DMS 273 treated with DMSO at 0.1 percent for 48 hours (cell line): ENCODE measurements around the gene TREX2.
A peak's percentile ranks its signal among the peaks of the same experiment; 100 is the strongest.

ENCODE experiments used
- DNase-seq: peaks from one replicate; lab custom pipeline; 2025; lab: John Stamatoyannopoulos, UW

Gene TREX2

DNA sequence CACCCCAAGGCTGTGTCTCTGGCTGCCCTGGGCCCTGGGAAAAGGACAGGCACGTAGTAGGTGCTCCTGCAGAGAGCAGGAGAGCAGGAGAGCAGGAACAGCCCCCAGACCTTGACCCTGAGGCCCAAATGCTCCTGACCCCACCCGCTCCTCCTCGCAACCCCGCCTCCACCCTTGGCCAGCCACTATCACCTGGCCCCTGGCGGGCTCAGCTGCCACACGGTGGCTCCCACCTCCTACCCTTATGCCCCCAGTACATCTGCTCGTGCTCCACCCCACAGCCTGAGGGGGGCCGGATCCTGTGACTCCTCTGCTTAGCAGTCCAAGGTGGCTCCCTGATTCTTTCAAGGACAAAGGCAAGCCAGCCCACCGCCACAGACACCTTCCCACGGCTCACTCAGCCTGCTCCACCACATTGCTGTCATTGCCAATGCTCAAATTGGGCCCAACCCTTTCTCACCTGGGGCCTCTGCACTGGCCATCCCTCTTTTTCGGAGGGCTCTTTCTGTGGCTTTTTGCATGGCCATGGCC is 30.0 kb upstream of the TREX2 start:
- no peak for DNase-seq

DNA sequence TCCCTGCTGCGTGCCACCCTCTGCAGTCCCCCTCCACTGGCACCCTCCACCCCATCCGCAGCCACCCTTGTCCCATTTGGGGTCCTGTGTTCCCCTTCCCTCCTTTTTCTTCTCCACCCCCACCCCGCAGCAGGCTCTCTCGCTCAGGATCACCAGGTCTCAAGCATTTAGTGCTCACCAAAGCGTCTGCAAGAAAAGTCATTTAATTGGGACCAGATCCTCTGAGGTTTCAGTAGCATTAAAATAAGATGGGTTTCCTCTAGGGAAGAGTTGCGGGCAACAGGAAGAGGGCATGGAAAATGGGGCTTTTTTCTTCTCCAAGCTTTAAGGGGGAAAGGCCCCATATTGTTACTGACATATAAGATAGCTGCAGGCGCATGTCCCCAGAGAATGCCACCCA is 29.4 kb upstream of the TREX2 start:
- DNase-seq = no peak

DNA sequence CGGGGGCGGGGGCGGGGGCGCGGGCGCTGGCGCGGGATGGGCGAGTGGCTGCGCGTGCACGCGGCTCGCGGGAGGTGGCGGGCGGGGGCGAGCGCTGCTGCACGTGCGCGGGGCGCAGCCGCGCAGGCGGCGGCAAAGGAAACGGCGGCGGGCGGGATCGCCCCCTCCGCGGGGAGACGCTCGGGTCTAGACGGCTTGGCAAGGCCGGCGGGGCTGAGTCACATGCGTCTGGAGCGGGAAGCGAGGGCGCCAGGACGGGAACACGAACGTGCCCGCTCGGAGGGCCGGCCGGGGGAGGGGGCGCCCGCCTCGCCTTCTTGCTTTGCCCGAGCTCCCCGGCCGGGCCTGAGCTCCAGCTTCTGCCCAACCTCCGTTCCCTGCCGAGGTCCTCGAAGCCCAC is 28.9 kb upstream of the TREX2 start:
- no peak for DNase-seq

DNA sequence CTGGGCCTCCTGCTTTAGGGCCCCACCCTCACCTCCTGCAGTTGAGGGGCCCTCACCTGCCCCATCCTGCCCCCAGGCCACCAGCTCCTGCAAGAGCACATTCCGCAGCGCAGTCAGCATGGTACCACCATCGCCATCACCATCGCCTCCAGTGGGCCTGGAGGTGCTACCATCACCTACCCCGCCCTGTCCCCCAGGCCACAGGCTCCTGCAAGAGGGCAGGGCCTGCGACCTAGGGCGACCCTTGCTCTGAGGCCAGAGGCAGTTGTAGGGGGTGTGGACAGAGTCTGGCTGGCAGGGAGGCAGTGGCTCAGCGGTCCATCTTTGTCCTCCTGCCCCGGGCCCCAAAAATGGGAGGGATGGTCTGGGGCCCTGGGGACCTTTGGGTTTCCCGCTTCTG is 28.4 kb upstream of the TREX2 start:
- no peak for DNase-seq

DNA sequence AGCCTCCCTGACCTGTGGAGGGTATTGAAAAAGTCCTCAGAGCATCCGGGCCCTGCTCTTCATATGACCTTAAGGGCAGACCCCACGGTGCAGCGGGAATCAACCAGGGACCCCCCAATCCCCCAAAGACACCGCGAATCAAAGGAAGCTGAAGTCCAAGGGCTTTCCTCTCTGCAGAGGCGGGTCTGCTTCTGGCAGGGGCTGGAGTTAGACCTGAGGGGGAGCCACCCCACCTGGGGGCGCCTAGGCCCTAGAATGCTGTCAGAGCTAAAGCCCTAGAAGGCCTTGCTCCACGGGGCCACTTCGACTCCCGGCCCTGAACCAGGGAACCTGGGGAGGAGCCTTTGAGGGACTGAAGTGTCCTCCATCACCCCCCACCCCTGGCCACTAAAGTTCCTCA is 27.3 kb upstream of the TREX2 start:
- DNase-seq = no peak

DNA sequence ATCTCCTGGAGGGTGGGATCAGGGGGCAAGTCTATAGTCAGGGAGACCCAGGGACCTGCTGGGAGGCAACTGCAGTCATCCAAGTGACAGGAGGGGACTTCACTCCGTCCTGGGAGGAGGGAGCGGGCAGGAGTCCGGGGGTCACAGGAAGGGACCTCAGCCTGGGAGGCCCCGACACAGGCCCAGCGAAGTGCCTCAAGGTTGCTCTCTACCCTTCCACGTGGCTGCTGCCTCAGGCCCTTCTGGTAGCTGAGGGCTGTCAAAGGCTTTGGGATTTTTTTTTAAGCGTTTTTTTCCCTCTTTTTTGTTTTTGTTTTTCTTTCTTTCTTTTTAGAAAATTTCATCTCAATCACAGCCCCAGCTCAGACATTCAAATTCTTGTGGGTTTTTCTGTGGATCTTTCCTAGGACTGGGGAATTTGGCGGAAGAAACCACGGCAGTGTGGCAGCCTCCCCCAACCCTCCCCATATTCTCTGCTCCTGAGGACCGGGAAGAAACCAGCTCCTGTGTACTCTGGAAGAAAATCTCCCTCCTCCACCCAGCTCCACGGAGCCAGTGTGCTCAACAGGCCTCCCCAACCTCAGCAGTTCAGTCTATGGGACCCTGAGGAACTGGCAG is 25.9 kb upstream of the TREX2 start:
- no peak for DNase-seq

DNA sequence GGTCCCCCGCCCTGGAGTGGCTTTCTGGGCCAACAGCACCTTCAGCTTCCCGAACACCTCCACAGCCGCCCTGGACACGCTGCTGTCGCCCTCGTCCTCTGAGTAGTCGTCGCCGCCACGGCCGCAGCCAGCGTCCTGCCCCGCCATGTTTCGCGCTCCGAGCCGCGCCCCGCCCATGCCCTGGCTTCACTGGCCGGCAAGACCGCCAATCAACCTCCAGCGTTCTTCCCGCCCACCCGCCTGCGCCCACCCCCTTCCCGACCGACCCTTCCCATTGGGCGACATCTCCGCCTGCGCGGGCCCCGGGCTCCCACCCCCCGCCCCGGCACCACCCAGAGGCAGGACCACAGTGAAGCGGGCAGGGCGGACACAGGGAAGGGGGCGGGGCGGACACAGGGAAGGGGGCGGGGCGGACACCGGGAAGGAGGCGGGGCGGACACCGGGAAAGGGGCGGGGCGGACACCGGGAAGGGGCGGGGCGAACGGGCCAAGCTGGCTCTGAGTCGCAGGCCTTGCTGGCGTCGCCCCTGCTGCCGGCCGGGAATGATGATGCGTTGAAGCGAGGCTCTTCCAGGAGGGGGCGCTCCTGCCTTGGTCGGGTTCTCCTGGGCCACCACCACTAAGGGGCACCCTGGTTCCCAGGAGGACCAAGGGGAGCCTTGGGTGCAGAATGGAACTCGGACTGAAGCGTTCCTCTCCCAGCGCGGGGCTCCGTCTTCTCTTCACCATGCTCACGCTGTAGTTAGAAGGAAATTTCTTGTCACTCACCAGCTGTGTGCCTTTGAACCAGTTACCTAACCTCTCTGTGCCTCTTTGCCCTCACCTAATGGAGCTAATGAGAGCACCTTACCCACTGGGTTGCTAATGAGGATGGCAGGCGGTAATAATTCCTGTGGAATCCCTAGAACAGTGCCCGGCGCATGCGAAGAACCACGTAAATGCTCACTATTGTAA is 24.8 kb upstream of the TREX2 start, which contains the start of gene HAUS7:
TSS of gene HAUS7 (minus strand) at position 166 of the 953 bp plus-strand sequence. CDS start at position 147, 19 bp downstream.
- peak; percentile 85 for DNase-seq

DNA sequence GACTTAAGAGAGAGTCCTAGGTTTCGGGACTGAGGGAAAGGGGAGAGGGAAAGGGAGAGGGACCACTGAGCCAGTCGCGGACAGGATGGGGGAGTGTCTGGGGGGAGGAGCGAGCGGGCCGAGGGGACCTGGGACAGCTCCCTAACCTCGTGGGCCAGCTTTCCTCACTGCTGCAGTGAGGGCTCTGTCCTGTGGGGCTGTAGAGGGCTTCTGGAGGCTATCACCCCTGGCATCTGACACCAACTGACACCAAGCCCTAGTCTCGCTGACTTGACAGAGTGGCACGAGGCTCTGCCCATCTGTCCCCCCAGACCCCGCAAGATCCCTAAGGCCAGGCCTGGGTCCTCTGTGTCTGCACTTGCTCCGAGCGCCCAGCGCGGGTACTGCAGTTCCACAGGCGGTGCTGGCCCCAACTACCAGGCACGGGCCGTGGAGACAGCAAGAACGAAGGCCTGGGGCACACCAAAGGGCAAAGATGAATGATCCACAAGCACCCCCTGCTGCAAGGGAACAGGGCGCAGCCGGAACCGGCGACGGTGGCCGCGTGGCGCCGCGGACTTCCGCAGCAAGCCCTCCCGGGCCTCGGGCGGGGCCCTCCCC is 24.1 kb upstream of the TREX2 start:
- DNase-seq = no peak

DNA sequence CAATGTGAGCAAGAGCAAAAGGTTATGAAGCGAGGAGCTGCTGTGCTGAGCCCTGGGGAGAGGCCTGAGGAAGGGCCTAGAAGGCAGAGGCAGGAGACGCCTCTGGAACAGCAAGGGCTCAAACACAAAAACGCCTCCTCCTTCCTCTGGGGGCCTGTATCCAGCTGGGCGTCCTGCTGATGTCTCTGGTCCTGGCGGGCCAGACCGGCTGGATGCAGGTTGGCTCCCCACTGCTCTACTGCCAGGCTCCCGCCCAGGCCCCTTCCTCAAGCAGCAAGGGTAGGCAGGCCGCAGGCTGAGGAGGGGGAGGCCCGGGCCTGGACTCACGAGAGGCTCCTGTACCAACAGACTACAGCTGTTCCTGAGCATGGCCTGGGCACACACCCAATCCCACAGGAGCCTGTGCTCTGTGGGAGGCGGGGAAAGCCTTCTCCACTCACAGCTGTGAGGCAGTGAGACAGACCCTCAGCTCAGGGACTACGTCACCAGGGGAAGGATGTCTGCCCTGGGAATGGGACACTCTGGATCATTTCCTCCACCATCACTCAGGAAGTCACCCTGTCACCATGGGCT is 22.2 kb upstream of the TREX2 start:
- DNase-seq = no peak

DNA sequence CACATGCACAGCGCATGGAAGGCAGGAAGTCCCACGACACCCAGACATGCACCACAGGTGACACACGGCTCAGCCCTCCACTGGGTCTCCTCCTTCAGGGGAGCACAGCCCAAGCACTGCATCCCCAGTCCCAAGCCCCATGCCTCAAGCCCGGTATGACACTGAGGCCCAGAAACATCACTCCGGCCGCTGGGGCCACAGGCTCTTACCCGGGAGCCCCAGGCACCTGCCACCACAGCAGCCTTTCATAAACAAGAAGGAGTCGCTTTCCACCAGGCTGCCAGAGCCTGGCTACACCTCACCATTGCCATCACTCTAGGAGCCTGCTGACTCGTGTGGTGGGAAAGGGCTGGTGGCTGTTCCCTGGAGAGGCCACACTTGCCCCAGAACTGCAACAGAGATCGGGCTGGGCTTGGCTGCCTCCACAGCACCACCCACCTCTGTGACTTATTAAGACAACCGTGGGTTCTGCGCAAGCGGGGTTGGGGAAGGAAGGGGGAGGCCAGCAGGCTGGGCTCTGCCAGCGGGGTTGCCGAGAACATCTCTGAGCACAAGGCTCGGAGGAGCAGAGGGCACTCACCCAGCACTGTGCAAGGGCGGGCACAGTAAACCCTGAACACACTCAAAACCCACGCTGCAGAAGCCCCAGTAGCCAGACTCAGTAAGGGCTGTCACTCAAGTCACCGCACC is 20.0 kb upstream of the TREX2 start:
- DNase-seq = no peak

DNA sequence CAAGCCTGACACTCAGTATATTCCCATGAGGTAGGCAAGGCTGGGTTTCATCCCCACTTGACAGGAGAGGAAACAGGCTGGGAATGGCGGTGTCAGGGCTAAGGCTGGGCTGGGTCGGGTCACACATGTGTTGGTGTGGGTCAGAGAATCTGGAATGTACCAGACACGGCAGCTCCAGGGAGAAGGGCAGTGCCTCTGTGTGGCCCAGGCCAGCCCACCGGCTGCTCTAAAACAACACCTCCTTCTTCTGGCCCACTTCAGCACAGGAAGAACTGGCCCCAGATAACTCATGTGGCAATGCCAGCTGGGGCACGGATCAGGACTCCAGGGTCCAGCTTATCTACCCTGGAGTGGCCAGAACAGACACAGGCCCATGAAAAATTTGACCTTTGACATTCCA is 18.3 kb upstream of the TREX2 start:
- DNase-seq = no peak

DNA sequence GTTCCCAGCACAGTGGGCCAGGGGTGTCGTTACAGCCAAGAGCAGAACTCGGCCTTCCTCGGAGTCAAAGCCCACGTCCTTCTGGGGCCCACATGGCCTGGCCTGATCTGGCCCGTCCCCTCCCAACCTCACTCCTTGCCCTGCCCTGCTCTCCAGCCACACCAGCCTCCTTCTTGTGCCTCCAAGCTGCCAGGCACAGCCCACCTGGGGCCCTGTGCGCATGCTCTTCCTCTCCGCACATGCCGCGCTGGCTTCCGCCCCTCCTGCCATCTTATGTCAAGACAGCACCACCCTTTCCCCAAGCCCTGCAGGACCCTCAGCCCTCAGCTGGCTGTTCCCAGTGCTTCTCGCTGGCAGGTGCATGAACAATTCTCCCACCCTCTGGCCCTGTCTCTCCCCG is 17.7 kb upstream of the TREX2 start:
- no peak for DNase-seq

DNA sequence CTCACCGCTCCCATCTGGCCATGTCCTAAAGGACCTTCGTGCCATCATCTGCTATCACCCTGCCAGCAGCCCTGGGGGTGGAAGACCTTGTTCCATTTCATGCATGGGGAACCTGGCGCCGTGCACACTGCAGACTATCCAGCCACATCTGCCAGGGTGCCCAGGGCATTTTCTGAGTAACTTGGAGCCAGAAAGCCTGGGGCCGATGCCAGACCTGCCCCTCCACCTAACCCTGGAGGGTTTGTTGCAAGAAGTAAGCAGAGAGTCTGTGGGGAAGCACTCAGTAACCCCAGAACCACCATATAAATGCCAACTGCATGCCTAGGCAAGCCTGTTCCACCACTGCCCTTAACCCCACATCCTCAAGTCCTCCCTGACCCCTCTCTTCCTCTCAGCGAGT is 17.2 kb upstream of the TREX2 start:
- no peak for DNase-seq

DNA sequence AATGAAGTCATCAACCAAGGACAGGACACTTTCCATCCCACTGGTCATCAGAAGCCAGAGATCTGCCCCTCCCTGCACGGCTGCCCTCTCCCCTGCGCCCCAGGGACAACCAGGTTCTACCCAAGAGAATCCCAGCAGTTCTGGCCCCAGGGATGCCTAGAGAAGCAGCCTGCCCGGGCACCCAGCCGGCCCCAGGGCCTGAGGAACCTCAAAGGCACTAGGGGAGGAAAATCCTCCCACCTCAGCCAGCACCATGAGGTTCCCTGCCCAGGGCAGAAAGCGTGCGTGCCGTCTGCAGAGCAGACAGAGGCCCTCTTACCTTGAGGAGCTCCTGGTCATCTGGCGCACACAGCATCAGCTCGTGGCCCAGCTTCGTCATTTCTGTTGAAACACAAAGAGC is 16.4 kb upstream of the TREX2 start:
- no peak for DNase-seq

DNA sequence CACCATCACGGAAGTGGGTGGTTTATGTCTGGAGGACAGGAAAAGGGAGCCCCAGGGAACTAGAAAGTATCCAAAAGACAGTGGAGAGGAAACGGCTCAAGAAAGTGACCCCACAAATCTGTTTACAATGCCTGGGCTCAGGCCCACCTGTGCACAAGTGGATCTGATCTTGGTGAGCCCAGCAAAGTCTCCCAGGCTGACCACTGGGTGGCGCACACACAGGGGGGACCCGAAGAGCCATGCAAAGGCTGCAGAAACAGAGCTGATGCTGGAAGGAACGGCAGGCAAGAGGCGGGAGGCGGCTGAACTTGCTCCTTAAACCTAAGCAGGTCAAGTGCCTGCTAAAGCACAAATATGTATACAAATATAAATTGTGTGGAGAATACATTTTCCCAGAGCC is 15.0 kb upstream of the TREX2 start:
- DNase-seq = peak; percentile 46

DNA sequence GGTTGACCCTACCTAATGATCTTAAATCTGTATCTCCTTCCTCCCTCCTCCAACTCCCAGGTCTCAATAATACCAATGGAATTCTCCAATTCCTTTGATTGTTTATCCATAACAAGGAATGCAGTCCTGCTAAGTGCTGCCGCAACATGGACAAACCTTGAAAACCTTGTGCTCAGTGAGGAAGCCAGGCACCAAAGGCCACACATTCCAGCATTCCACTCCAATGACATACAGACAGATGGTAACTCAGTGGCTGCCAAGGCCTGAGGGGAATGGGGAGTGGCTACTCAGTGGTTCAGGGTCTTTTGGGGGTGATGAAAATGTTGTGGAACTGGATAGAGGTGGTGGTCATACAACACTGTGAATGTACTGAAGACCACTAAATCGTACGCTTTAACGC is 14.1 kb upstream of the TREX2 start:
- DNase-seq = no peak

DNA sequence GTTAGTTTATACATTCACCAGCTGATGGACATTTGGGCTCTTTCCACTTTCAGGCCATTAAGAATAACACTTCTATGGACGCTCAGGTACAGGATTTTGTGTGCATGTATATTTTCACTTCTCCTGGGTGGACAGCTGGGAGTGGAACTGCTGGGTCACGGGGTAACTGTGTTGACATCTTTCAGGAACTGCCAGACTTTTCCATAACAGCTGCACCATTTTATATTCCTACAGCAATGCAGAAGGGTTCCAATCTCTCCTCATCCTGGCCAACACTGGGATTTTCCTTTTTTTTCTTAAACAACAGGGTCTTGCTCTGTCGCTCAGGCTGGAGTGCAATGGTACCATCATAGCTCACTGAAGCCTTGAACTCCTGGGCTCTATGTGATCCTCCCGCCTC is 12.6 kb upstream of the TREX2 start:
- no peak for DNase-seq

DNA sequence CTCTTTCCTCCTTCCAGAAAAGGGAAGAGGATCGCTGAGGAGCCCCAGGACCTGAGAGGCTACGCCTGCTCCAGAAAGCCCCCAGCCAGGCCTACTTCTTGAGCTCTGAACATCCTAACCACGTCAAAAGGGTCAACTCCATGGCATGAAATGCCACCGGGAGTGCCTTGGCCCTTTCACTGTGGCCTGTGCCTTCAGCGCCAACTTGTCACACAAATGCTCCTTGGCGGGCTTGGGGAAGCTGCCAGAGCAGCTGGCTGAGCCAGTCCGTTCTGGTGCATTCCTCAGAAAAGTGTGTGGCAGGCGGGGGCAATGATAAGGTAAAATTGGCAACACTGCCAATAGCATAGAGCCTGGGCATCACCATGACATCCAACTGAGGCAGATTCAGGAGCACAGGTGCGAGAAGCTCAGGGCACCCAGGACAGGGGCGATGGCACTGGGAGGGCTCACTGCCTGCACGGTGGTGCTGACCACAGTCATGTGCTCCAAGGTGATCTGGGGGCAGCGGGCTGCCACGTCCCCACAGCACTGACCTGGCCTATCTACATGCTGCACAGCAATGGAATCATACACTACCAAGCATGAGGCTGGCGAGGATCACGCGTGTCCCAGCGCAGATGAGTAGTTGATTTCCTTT is 12.1 kb upstream of the TREX2 start:
- DNase-seq = no peak

DNA sequence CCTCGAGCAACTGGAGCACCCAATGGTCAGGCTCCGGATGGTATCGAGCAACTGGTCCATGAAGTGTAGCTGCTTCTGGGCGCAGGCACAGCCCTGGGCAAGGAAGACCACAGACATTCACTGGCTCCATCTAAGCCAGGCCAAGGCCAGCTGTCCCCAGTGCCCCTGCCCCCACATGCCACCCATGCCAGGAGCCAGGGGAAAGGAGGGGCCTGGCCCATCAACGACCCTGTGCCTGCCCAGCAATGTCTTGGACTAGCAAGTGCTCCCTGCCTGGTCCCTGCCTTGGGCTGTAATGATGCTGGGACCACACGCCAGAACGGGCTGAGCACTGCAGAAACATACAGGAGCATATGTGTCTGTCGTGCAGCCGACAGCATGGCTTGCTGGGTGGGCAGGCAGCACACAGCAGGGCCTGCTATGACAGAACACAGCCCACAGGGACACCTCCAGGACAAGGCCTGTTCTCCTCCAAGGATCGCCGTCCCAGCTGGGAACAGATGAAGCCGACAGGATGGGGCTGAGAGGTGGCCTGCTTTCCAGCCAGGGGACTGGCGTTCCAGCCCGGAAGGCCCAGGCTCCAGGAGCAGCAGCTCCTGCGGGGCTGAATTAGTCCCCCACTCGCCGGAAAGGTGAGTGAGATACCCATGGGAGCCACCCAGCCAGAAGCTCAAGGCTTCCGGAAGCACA is 11.4 kb upstream of the TREX2 start:
- no peak for DNase-seq

DNA sequence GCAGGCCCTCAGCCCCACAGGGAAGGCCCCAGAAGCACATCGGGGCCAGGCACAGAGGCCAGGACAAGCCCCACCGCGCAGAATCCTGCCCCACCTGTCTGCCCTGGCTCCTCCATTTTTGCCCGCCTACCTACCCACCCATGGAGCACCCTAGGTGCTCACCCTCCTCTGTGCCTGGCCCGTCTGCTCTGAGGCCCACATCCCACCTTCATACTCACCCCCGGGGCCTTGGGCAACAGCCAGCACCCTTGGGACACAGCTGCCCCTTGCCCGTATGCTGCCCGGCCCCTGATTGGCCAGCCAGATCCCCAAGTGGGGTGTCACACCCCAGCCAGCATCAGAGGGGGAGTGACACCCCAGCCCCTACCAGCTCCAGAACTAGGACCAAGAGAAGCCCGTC is 10.8 kb upstream of the TREX2 start:
- DNase-seq = no peak

DNA sequence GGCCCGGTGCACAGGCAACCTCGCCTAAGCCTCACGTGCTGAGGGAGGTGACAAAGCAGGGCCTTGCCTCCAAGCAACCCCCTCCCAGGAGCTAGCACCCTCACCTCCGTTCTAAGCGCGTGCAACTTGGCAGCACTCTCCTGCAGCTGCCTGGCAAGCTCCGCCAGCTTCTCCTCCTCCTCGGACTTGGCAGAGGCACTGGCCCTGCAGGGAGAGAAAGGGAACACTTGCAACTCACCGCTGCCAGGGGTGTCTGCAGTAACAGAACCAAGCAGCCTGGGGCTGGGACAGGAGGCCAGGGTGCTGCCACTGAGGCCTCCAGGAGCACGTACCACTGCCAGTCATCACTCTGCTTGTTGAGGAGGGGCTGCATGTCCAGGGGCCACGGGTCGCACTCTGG is 10.3 kb upstream of the TREX2 start:
- no peak for DNase-seq
